Gastroesophageal sphincter (tissue), 4 donors: Measurements from ENCODE around the gene SKOR2. TPM values are rescaled to one million over a fixed set of nuclear protein-coding genes. Genes with fewer than 3 reads are reported as not detected.

ENCODE experiments used
- ATAC-seq: fragments of 150-250 bp; one replicate; pipeline ENCODE4 v1.9.1; 2016; ENCODE audit warnings: mild to moderate bottlenecking, moderate library complexity
- H3K27ac ChIP-seq, 4 donors: fragments of 200-600 bp; sonication (generic) in 3 of 4; 1 replicate in 3 of 4; 2 replicates in 1 of 4; pipeline ENCODE4 v1.5.1; 2016 to 2019
- H3K27me3 ChIP-seq: fragments of 200-600 bp; sonication (generic); one replicate; pipeline ENCODE4 v1.5.1; 2019
- H3K36me3 ChIP-seq, 2 donors: fragments of 200-600 bp; sonication (generic); one replicate each; pipeline ENCODE4 v1.5.1; 2019; ENCODE audit warnings: control low read depth in 1 of 2
- H3K4me1 ChIP-seq, 3 donors: fragments of 200-600 bp; sonication (generic); 1 replicate in 2 of 3; 2 replicates in 1 of 3; pipeline ENCODE4 v1.5.1; 2016 to 2019; ENCODE audit warnings: control low read depth in 2 of 3
- H3K4me3 ChIP-seq, 2 donors: fragments of 200-600 bp; sonication (generic); one replicate each; pipeline ENCODE4 v1.5.1; 2019; ENCODE audit warnings: mild to moderate bottlenecking in 1 of 2, moderate library complexity in 1 of 2
- H3K9me3 ChIP-seq, 3 donors: fragments of 200-600 bp; sonication (generic); one replicate each; pipeline ENCODE4 v1.5.1; 2017 to 2019; ENCODE audit warnings: control low read depth in 2 of 3
- EP300 ChIP-seq: sonication (generic); formaldehyde crosslinking; IDR thresholded peaks from one replicate; pipeline ENCODE4 v1.6.1; 2017; ENCODE audit warnings: antibody characterized with exemption, mild to moderate bottlenecking
- POLR2A ChIP-seq, 2 donors: fragments of 450-650 bp; IDR thresholded peaks; one replicate each; pipeline ENCODE4 v1.6.1; 2017; ENCODE audit warnings: antibody characterized with exemption in 2 of 2, mild to moderate bottlenecking in 2 of 2, moderate library complexity in 1 of 2
- POLR2AphosphoS5 ChIP-seq: sonication (generic); formaldehyde crosslinking; IDR thresholded peaks from one replicate; pipeline ENCODE4 v1.6.1; 2017; ENCODE audit warnings: antibody characterized with exemption
- WGBS, 2 donors: methylation state at CpG; one replicate each; pipeline ENCODE4 v1.1.5; 2018; ENCODE audit warnings: low coverage in 1 of 2; 5-methylcytosine and 5-hydroxymethylcytosine counted together
- total RNA-seq, 4 donors: library from RNA; depleted of rRNA; stranded (reverse); fragments of >200 nt; gene quantifications; one replicate each; pipeline ENCODE4 v1.1.0, GENCODE V29; 2016
- TF ChIP-seq, protein P1 (sequence below), 4 experiments: fragments of 200-600 bp in 2 of 4; fragments of 450-650 bp in 2 of 4; sonication (generic) in 1 of 4; IDR thresholded peaks; one replicate each; pipeline ENCODE4 v1.5.1; 2017 to 2019; ENCODE audit warnings: antibody characterized with exemption in 4 of 4, mild to moderate bottlenecking in 2 of 4, moderate library complexity in 2 of 4

SKOR2 gene
- total RNA-seq, 4 donors from 2014 or later, result not detected

DNA sequence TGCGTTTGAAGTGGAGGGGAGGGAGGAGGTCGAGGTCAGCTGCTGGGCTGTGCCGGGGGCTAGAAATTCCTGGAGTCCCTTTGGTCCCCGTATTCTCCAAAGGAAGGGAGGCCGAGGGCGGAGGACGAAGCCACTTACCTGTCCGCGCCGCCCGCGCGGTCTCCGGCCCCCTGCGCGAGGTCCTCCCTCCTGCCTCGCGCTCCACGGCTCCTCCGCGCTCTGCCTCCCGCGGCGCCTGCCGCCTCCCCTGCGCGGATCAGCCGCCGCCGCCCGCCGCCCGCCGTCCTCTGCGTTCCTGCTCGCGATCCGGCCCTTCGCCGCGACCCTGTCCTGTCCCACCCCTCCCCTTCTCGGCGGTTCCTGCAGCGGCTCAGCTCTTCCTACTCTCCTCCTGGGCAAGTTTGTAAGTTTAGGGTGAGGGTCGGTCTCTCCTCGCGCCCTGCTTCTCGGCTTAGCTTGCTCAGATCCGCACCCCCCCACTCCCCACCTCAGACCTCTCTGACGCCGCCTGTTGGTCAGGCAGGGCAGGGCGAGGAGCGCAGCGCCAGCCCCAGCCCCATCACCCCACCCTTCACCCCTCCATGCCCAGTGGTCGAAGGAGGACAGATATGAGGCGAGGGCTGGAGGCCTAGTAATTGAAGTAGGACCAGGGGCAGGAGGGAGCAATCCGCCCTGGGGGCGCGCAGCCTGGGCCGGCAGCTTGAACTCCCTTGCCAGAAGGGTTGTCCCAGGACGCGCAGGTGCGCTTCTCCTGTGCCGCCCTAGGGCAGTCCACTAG lies 9.7 kb upstream of the SKOR2 start:
- TF ChIP-seq POLR2A (IDR thresholded peaks at IDR 0.05) (no peak), EP300 (no peak), POLR2AphosphoS5 (no peak)
- TF ChIP-seq, protein P1, sequence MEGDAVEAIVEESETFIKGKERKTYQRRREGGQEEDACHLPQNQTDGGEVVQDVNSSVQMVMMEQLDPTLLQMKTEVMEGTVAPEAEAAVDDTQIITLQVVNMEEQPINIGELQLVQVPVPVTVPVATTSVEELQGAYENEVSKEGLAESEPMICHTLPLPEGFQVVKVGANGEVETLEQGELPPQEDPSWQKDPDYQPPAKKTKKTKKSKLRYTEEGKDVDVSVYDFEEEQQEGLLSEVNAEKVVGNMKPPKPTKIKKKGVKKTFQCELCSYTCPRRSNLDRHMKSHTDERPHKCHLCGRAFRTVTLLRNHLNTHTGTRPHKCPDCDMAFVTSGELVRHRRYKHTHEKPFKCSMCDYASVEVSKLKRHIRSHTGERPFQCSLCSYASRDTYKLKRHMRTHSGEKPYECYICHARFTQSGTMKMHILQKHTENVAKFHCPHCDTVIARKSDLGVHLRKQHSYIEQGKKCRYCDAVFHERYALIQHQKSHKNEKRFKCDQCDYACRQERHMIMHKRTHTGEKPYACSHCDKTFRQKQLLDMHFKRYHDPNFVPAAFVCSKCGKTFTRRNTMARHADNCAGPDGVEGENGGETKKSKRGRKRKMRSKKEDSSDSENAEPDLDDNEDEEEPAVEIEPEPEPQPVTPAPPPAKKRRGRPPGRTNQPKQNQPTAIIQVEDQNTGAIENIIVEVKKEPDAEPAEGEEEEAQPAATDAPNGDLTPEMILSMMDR (IDR thresholded peaks at IDR 0.05), result no peak
- no peak for ATAC-seq
- Histone ChIP-seq H3K9me3 (peaks cover 0 to 14% (median 0%) of the 10 kb centered on the region in 3 donors), H3K4me3 (no peak overlapping the region), H3K4me1 (peaks cover 0 to 32% (median 10%) of the 10 kb centered on the region in 3 donors), H3K27ac (no peak overlapping the region), H3K27me3 (peaks cover 99% of the 10 kb centered on the region), H3K36me3 (no peaks in the 10 kb centered on the region)
- 3 to 14% methylated on average over 7 to 12 of the region's 64 CpGs for WGBS, 2 donors

GRCh38 chr18:47260120-47260923 lies 8.9 kb upstream of the SKOR2 start:
- no peaks in the 10 kb centered on the region for H3K36me3 ChIP-seq
- H3K4me1 ChIP-seq, result peaks cover 0 to 32% (median 10%) of the 10 kb centered on the region in 3 donors
- ATAC-seq, result no peak
- TF ChIP-seq EP300, result no peak
- TF ChIP-seq POLR2AphosphoS5, result no peak
- TF ChIP-seq POLR2A (IDR thresholded peaks at IDR 0.05), result no peak
- TF ChIP-seq, protein P1 (IDR thresholded peaks at IDR 0.05), result no peak
- H3K9me3 ChIP-seq, result peaks cover 0 to 14% (median 0%) of the 10 kb centered on the region in 3 donors
- WGBS, 2 donors, result 11 to 13% methylated on average over 10 to 19 of the region's 38 CpGs
- H3K27me3 ChIP-seq, result peaks cover 99% of the 10 kb centered on the region
- H3K27ac ChIP-seq, result no peak overlapping the region
- no peak overlapping the region for H3K4me3 ChIP-seq

- TF ChIP-seq POLR2AphosphoS5 (no peak), POLR2A (IDR thresholded peaks at IDR 0.05) (no peak), EP300 (no peak)
- TF ChIP-seq, protein P1 (IDR thresholded peaks at IDR 0.05), result no peak
- Histone ChIP-seq H3K27me3 (peaks cover 99% of the 10 kb centered on the region), H3K27ac (no peak overlapping the region), H3K4me1 (peaks cover 0 to 8% (median 0%) of the 10 kb centered on the region in 3 donors), H3K9me3 (no peaks in the 10 kb centered on the region), H3K4me3 (no peak overlapping the region), H3K36me3 (no peaks in the 10 kb centered on the region)
- 2% methylated on average over 19 of the region's 31 CpGs; no CpG with 5 or more reads in 1 of the 2 donors for WGBS, 2 donors
- no peak for ATAC-seq
Observed at GRCh38 chr18:47254341-47254939, 3.0 kb upstream of the SKOR2 start.

- Histone ChIP-seq H3K4me1 (peaks cover 0 to 8% (median 0%) of the 10 kb centered on the region in 3 donors), H3K4me3 (no peak overlapping the region), H3K9me3 (no peaks in the 10 kb centered on the region), H3K36me3 (no peaks in the 10 kb centered on the region), H3K27me3 (peaks cover 99% of the 10 kb centered on the region), H3K27ac (no peak overlapping the region)
- ATAC-seq, result no peak
- TF ChIP-seq POLR2A (IDR thresholded peaks at IDR 0.05), result no peak
- TF ChIP-seq, protein P1 (IDR thresholded peaks at IDR 0.05), result no peak
- 2 to 3% methylated on average over 10 of the region's 11 CpGs for WGBS, 2 donors
Observed at GRCh38 chr18:47253101-47253654, 1.7 kb upstream of the SKOR2 start.
